Measurements from ENCODE around the gene SSU72.

Gene SSU72

DNA sequence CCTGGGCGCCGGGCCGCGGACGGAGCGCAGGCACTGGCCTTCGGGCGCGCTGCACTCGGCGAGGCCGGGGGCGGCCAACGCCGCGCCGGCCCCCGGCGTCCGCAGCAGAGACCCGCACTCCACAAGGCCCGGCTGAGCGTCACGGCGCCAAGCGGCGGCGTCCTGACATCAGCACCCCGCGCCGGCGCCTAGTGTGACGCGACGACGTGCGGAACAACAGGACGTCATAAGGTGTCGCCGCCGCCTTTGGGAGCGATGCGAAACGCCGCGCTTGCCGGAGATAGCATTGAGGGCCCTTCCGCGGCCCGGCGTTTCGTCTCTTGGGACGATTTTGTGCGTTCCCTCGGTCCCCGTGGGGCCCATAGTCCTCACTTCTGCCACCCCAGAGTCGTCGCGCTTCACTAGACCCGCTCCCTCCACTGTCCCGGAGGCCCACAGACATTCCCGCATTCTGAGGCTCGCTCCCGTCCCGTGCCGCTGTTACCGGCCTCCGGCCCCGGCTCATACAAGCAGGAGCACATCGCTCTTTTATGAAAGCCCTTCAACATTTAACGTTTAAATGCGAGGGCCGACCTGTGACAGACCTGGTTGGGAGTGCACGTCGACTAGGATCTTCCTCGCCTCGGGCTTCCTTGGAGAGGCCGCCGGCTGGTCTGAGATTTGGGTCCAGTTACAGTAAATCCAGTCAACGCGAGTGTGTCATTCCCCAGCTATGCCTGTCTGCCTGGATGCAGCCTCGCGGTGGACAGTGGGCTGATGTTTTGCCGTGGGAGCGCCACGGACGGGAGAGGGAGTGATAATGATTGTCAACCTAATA lies at the start of gene SSU72:
Gene SSU72, minus strand, starts transcription at position 143 of the 817 bp plus-strand sequence. CDS start 306 bp downstream, outside the sequence.
- H3K27ac ChIP-seq (ENCODE audit: low read depth, low read length), result peak within 1 kb of the TSS; percentile 96
- peaks cover 6% of the 10 kb centered on the region for H3K36me3 ChIP-seq (ENCODE audit: control insufficient read depth, insufficient read depth, low read length)
- peak within 1 kb of the TSS; percentile 99 for H3K4me3 ChIP-seq (ENCODE audit: low read depth, low read length)
- H3K27me3 ChIP-seq (ENCODE audit: control insufficient read depth, insufficient read depth, low read length), result peaks cover 8% of the 10 kb centered on the region; the same call in 1 of the 2 replicates
- H3K4me1 ChIP-seq (ENCODE audit: control insufficient read depth, insufficient read depth, low read length), result no peaks in the 10 kb centered on the region; the same call in 1 of the 2 replicates
- peak within 1 kb of the TSS; percentile 99 for H3K9ac ChIP-seq (ENCODE audit: low read length)
- no peaks in the 10 kb centered on the region for H3K9me3 ChIP-seq (ENCODE audit: control insufficient read depth, insufficient read depth, low read depth, low read length)

DNA sequence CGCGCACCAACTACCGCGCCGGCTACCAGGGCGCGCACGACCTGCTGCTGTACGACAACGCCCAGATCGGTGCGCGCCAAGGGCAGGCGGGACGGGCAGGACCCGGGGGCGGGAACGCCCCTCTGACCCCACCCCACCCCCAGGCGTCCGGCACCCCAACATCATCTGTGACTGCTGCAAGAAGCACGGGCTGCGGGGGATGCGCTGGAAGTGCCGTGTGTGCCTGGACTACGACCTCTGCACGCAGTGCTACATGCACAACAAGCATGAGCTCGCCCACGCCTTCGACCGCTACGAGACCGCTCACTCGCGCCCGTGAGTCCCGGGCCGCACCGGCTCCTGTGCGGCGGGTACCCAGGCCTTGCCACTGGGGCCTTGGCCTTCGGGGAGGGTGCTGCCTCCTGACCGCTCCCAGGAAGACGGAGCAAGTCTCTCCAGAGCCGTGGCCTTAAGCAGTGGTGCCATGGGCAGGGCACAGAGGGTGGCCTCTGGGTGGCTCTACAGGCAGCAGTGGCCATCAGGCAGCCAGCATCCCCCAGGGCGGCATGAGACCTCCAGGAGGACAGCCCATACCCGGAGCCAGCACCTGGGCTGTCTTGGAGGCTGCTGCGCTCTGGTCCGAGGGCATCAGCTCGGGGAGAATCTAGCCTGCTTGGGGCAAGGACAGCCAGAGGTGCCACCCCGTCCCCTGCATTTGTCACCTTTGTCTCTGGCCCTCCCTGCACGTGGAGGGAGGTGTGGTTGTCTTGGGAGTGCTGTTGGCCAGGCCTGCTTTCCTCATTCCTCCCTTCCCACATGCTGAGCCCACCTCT lies 49.2 kb upstream of the SSU72 start:
- Histone ChIP-seq H3K36me3 (ENCODE audit: control insufficient read depth, insufficient read depth, low read length) (no peaks in the 10 kb centered on the region; the same call in 1 of the 2 replicates), H3K9ac (ENCODE audit: low read length) (no peak overlapping the region), H3K4me3 (ENCODE audit: low read depth, low read length) (no peak overlapping the region), H3K27ac (ENCODE audit: low read depth, low read length) (no peak overlapping the region), H3K9me3 (ENCODE audit: control insufficient read depth, insufficient read depth, low read depth, low read length) (no peaks in the 10 kb centered on the region), H3K4me1 (ENCODE audit: control insufficient read depth, insufficient read depth, low read length) (no peaks in the 10 kb centered on the region), H3K27me3 (ENCODE audit: control insufficient read depth, insufficient read depth, low read length) (no peaks in the 10 kb centered on the region)

DNA sequence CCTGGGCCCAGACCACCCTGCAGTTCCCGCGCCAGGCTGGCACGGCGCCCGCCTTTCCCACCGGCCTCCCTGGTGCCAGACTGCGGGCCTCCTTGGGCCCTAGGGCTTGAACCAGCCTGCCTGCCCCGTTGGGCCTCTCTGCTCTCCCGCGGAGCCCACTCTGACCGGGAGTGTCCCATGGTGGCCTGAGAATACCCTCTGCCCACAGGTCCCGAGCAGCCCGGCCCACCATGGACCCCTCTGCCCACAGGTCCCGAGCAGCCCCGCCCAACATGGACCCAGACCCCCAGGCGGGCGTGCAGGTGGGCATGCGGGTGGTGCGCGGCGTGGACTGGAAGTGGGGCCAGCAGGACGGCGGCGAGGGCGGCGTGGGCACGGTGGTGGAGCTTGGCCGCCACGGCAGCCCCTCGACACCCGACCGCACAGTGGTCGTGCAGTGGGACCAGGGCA lies 48.5 kb upstream of the SSU72 start:
- H3K9ac ChIP-seq (ENCODE audit: low read length), result no peak overlapping the region
- no peak overlapping the region for H3K4me3 ChIP-seq (ENCODE audit: low read depth, low read length)
- no peaks in the 10 kb centered on the region for H3K9me3 ChIP-seq (ENCODE audit: control insufficient read depth, insufficient read depth, low read depth, low read length)
- H3K36me3 ChIP-seq (ENCODE audit: control insufficient read depth, insufficient read depth, low read length), result no peaks in the 10 kb centered on the region
- H3K27ac ChIP-seq (ENCODE audit: low read depth, low read length), result no peak overlapping the region
- H3K27me3 ChIP-seq (ENCODE audit: control insufficient read depth, insufficient read depth, low read length), result no peaks in the 10 kb centered on the region
- H3K4me1 ChIP-seq (ENCODE audit: control insufficient read depth, insufficient read depth, low read length), result no peaks in the 10 kb centered on the region

DNA sequence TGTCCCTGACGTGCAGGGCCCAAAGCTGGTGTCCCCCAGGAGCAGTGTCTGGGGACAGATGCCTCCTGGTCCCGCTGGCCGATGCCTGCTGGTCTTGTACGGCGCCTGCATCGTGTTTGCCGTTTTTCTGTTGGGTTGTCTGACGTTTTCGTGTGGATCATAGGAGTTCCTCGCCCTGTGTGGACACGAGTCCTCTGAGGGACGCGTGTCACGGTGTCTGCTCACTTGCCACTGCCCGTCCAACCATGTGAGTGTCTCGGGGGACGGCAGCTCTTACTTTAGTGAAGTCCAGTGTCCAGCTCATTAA lies 48.1 kb upstream of the SSU72 start:
- H3K27ac ChIP-seq (ENCODE audit: low read depth, low read length), result no peak overlapping the region

DNA sequence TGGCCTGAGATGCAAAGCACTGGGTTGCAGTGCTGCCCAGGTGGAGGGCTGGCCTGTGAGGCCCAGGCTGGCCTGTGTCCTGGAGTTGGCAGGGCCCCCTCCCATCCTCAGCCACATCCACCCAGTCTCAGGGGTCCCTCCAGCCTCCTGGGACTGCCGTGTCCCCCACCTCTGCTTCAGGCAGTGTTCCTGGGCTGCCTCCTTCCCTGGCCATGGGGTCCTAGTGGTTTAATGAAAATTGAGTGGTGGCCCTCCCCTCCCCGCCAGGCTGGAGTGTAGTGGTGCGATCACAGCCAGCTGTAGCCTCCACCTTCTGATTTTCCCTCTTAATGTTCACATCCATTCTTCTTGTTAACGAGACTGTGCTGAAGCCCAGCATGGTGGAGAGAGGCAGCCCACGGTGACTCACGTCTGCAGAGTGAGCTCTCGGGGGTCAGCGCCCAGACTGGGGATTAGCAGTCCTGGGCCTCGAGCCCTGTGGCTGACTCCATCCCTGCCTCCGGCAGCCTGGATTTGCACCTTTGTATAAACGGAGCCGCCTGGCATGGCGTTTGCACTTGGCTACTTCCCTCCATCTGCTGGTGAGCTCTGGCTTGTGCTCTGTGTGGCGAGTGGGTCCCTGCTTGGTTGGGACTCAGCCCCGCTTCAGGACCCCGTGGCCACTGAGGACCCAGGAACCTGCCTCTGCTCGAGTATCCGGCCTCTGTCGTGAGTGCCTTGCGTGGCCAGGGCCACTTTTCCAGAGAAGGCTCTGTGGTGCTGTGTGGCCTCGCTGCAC lies 47.5 kb upstream of the SSU72 start:
- Histone ChIP-seq H3K4me1 (ENCODE audit: control insufficient read depth, insufficient read depth, low read length) (no peaks in the 10 kb centered on the region), H3K27me3 (ENCODE audit: control insufficient read depth, insufficient read depth, low read length) (no peaks in the 10 kb centered on the region), H3K36me3 (ENCODE audit: control insufficient read depth, insufficient read depth, low read length) (peaks cover 6% of the 10 kb centered on the region), H3K27ac (ENCODE audit: low read depth, low read length) (no peak overlapping the region), H3K9me3 (ENCODE audit: control insufficient read depth, insufficient read depth, low read depth, low read length) (no peaks in the 10 kb centered on the region), H3K4me3 (ENCODE audit: low read depth, low read length) (no peak overlapping the region), H3K9ac (ENCODE audit: low read length) (no peak overlapping the region)

More for the DNA sequence above, 48.1 kb upstream of the SSU72 start:
- H3K9me3 ChIP-seq (ENCODE audit: control insufficient read depth, insufficient read depth, low read depth, low read length), result no peaks in the 10 kb centered on the region
- no peak overlapping the region for H3K4me3 ChIP-seq (ENCODE audit: low read depth, low read length)
- no peak overlapping the region for H3K9ac ChIP-seq (ENCODE audit: low read length)
- no peaks in the 10 kb centered on the region for H3K4me1 ChIP-seq (ENCODE audit: control insufficient read depth, insufficient read depth, low read length)
- peaks cover 5% of the 10 kb centered on the region for H3K36me3 ChIP-seq (ENCODE audit: control insufficient read depth, insufficient read depth, low read length)
- no peaks in the 10 kb centered on the region for H3K27me3 ChIP-seq (ENCODE audit: control insufficient read depth, insufficient read depth, low read length)

DNA sequence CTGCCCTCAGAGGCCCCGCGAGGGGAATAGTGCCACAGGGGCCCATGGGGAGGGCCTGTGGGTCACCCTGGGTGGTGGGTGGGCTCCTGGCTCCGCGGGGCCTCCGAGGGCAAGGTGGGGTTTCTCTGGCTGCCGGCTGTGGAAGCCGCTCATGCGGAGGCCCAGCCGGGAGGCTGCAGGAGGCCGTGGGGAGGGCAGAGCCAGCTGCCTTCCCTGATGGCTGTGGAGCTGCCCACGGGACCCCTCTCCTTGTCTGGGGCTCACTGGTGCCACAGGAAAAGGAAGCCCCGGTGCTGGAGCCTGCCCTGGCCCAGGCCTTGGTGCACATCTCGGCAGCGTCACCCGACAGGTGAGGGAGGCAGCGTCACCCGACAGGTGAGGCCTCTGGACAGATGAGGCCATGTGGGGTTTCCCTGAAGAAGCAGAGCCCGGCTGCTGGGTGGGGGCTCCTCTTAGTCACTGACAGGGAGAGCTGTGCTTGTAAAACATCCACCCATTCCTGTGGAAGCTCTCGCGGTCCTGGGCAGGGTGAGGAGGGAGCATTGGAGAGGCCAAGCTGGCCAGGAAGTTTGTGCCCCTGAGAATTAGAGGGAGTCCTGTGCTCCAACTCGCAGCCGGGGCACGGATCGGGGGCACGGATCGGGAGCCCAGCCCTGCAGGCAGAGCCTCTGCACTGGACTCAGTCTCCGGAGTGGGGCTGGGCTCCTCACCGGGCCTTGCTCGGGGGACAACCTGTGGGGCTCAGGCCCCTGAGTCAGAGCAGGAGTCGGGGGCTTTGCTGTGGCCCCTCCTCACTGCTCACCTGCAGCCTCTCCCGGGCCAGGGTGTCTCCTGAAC lies 46.7 kb upstream of the SSU72 start:
- H3K9ac ChIP-seq (ENCODE audit: low read length), result no peak overlapping the region
- no peak overlapping the region for H3K27ac ChIP-seq (ENCODE audit: low read depth, low read length)
- peaks cover 6% of the 10 kb centered on the region for H3K36me3 ChIP-seq (ENCODE audit: control insufficient read depth, insufficient read depth, low read length)
- no peaks in the 10 kb centered on the region for H3K9me3 ChIP-seq (ENCODE audit: control insufficient read depth, insufficient read depth, low read depth, low read length)
- no peak overlapping the region for H3K4me3 ChIP-seq (ENCODE audit: low read depth, low read length)
- peaks cover 6% of the 10 kb centered on the region; the same call in 1 of the 2 replicates for H3K4me1 ChIP-seq (ENCODE audit: control insufficient read depth, insufficient read depth, low read length)
- H3K27me3 ChIP-seq (ENCODE audit: control insufficient read depth, insufficient read depth, low read length), result no peaks in the 10 kb centered on the region

DNA sequence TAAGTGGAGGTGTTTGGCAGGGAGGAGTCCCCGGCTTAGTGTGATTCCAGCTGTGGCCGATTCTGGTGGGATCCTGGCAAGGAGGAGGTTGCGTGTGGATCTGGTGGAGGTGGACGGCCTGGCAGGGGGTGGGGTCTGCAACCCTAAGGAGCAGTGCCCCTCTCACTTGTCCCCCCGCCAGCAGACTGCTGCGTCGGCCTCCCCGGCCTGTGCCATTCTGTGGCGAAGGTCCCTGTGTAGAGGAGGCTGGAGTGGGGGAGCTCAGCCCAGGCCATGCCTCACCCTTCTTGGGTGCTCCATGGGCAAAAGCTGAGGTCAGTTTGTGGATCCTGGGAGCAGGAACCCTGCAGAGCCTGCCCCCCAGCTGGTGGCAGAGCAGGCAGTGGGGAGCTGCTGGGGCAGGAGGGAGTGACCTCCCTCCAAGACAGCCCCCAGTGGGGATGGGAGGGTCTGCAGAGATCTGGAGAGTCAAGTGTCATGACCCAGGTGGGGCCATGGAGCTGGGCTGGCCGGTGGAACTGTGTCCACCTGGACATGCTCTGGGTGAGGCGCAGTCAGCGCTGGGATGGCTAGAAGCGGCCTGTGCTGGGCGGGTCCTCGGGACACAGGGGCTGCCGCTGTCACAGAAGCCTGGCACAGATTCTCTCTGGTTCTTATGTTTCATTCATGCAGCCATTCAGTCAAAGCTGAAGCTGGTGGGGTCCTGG lies 45.9 kb upstream of the SSU72 start:
- H3K36me3 ChIP-seq (ENCODE audit: control insufficient read depth, insufficient read depth, low read length), result peaks cover 6% of the 10 kb centered on the region
- no peak overlapping the region for H3K27ac ChIP-seq (ENCODE audit: low read depth, low read length)
- H3K9ac ChIP-seq (ENCODE audit: low read length), result no peak overlapping the region
- H3K9me3 ChIP-seq (ENCODE audit: control insufficient read depth, insufficient read depth, low read depth, low read length), result no peaks in the 10 kb centered on the region
- H3K4me1 ChIP-seq (ENCODE audit: control insufficient read depth, insufficient read depth, low read length), result peaks cover 6% of the 10 kb centered on the region; the same call in 1 of the 2 replicates
- H3K27me3 ChIP-seq (ENCODE audit: control insufficient read depth, insufficient read depth, low read length), result no peaks in the 10 kb centered on the region
- no peak overlapping the region for H3K4me3 ChIP-seq (ENCODE audit: low read depth, low read length)

DNA sequence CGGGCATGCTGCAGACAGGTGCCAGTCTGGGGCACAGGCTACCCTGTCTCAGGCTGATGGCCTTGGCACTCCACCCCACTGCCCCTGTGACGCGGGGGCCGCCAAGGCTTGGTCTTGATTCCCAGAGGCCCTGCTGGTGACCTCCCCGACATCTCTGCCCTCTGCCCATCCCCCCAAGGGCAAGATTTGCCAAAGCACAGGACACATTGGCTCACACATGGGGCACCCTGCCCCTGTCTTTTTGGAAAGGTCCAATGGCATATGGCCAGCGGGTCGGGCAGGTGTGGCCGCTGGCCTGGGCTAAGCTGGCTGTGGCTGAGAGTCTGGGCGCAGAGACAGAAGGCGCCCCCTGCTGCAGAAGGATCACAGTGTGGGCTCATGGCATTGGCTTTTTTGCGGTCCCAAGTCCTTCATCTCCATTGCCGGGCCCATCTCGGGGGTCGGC lies 45.3 kb upstream of the SSU72 start:
- Histone ChIP-seq H3K36me3 (ENCODE audit: control insufficient read depth, insufficient read depth, low read length) (peaks cover 6% of the 10 kb centered on the region), H3K27me3 (ENCODE audit: control insufficient read depth, insufficient read depth, low read length) (no peaks in the 10 kb centered on the region), H3K27ac (ENCODE audit: low read depth, low read length) (no peak overlapping the region), H3K9ac (ENCODE audit: low read length) (no peak overlapping the region), H3K4me3 (ENCODE audit: low read depth, low read length) (no peak overlapping the region), H3K4me1 (ENCODE audit: control insufficient read depth, insufficient read depth, low read length) (peaks cover 6% of the 10 kb centered on the region; the same call in 1 of the 2 replicates), H3K9me3 (ENCODE audit: control insufficient read depth, insufficient read depth, low read depth, low read length) (no peaks in the 10 kb centered on the region)

DNA sequence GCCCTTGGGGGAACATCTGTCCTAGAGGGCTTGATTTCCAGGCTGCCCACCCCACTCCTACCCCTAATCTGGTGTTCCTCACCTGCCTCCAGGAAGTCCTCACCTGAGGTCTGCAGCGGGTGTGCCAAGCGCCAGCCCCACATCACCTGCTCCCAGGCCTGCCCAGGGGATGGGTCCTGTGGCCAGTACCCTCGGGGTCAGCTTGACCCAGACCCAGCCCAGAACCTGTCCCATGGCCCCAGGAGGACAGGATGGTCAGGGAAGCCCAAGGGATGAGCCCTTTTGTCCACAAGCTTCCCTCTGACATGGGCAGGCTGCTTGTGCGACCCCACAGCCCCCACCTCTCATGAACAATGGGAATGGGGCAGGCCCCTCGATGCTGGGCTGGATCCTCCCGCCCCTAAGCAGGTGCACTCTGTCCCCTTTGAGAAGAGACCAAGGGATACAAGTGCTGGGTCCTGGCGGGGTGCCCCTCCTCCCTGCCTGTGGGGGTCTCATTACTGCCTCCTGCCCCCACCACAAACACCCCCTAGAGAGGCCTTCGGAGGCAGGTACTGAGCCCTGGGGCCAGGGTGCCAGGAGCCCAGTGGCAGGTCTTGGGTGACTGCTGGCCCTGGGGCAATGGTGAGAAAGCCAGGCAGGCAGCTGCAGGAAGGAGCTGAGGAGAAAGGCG lies 43.9 kb upstream of the SSU72 start:
- Histone ChIP-seq H3K4me1 (ENCODE audit: control insufficient read depth, insufficient read depth, low read length) (peaks cover 13% of the 10 kb centered on the region; the same call in 1 of the 2 replicates), H3K9ac (ENCODE audit: low read length) (no peak overlapping the region), H3K27ac (ENCODE audit: low read depth, low read length) (no peak overlapping the region), H3K4me3 (ENCODE audit: low read depth, low read length) (no peak overlapping the region), H3K9me3 (ENCODE audit: control insufficient read depth, insufficient read depth, low read depth, low read length) (no peaks in the 10 kb centered on the region), H3K36me3 (ENCODE audit: control insufficient read depth, insufficient read depth, low read length) (peaks cover 6% of the 10 kb centered on the region), H3K27me3 (ENCODE audit: control insufficient read depth, insufficient read depth, low read length) (no peaks in the 10 kb centered on the region)
